Thyroid gland (tissue), 4 donors: Measurements from ENCODE around the gene NFYC. TPM values are rescaled to one million over a fixed set of nuclear protein-coding genes. Genes with fewer than 3 reads are reported as not detected.

Experiments used
- DNase-seq, 2 donors: peaks; one replicate each; pipeline ENCODE4 v3.0.0-alpha.2; 2019
- H3K27ac ChIP-seq, 3 donors: fragments of 200-600 bp; sonication (generic); 1 replicate in 2 of 3; 2 replicates in 1 of 3; pipeline ENCODE4 v1.5.1; 2016 to 2019; ENCODE audit warnings: mild to moderate bottlenecking in 1 of 3, moderate library complexity in 1 of 3
- H3K27me3 ChIP-seq: fragments of 200-600 bp; sonication (generic); one replicate; pipeline ENCODE4 v1.5.1; 2019
- H3K36me3 ChIP-seq, 2 donors: fragments of 200-600 bp; sonication (generic); one replicate each; pipeline ENCODE4 v1.5.1; 2016 to 2019
- H3K4me1 ChIP-seq, 2 donors: fragments of 200-600 bp; sonication (generic); one replicate each; pipeline ENCODE4 v1.5.1; 2017 to 2019
- H3K4me3 ChIP-seq, 3 donors: fragments of 200-600 bp; sonication (generic); replicated peaks in 1 of 3; 1 replicate in 2 of 3; 2 replicates in 1 of 3; pipeline ENCODE4 v1.5.1; 2016; ENCODE audit warnings: mild to moderate bottlenecking in 1 of 3
- H3K9me3 ChIP-seq: fragments of 200-600 bp; sonication (generic); one replicate; pipeline ENCODE4 v1.5.1; 2017
- CTCF ChIP-seq, 6 experiments: fragments of 200-600 bp in 3 of 6; fragments of 450-650 bp in 3 of 6; sonication (generic) in 3 of 6; IDR thresholded peaks; one replicate each; pipeline ENCODE4 v1.5.1; 2016 to 2019; ENCODE audit warnings: antibody characterized with exemption in 6 of 6, mild to moderate bottlenecking in 2 of 6, inconsistent platforms in 1 of 6, moderate library complexity in 1 of 6
- POLR2A ChIP-seq, 2 donors: fragments of 450-650 bp; IDR thresholded peaks; one replicate each; pipeline ENCODE4 v1.6.1; 2017; ENCODE audit warnings: antibody characterized with exemption in 2 of 2, mild to moderate bottlenecking in 2 of 2, moderate library complexity in 1 of 2
- WGBS, 2 donors: methylation state at CpG; one replicate each; pipeline ENCODE4 v1.1.5; 2017; 5-methylcytosine and 5-hydroxymethylcytosine counted together
- intact Hi-C: fragments of 100-400 bp; cut with DNase I; formaldehyde crosslinking; loops from one replicate; pipeline ENCODE4 v1.15.1; 2023
- total RNA-seq, 4 donors: library from RNA; depleted of rRNA; stranded (reverse); fragments of >200 nt; gene quantifications; one replicate each; pipeline ENCODE4 v1.2.3, GENCODE V29; 2016

NFYC gene
- total RNA-seq, 4 donors from 2014 or later, result 70.5 to 175 (median 96.7) TPM

- no peak overlapping the region for H3K27ac ChIP-seq
Observed at GRCh38 chr1:40806240-40806639, 114.7 kb downstream of the NFYC start.

GRCh38 chr1:40806731-40807695 is 115.5 kb downstream of the NFYC start:
- 75 to 77% methylated on average over 17 of the region's 20 CpGs for WGBS, 2 donors
- Histone ChIP-seq H3K4me1 (peaks cover 1 to 7% of the 10 kb centered on the region in 2 donors), H3K27ac (no peak overlapping the region), H3K4me3 (no peak overlapping the region), H3K36me3 (no peaks in the 10 kb centered on the region), H3K27me3 (no peaks in the 10 kb centered on the region), H3K9me3 (no peaks in the 10 kb centered on the region)
- intact Hi-C loops, result no loop called here
- TF ChIP-seq CTCF (IDR thresholded peaks at IDR 0.05) (no peak), POLR2A (IDR thresholded peaks at IDR 0.05) (no peak)
- no peak for DNase-seq

More at GRCh38 chr1:40806240-40806639, 114.7 kb downstream of the NFYC start:
- no peaks in the 10 kb centered on the region for H3K27me3 ChIP-seq
- H3K9me3 ChIP-seq, result no peaks in the 10 kb centered on the region
- TF ChIP-seq CTCF (IDR thresholded peaks at IDR 0.05) (no peak), POLR2A (IDR thresholded peaks at IDR 0.05) (no peak)
- intact Hi-C loops, result no loop called here
- H3K4me1 ChIP-seq, result peaks cover 8 to 14% of the 10 kb centered on the region in 2 donors
- WGBS, 2 donors, result 66 to 75% methylated on average over 3 of the region's 3 CpGs
- no peaks in the 10 kb centered on the region for H3K36me3 ChIP-seq
- no peak overlapping the region for H3K4me3 ChIP-seq
- no peak for DNase-seq

GRCh38 chr1:40808002-40808401 is 116.5 kb downstream of the NFYC start:
- intact Hi-C loops, result no loop called here

GRCh38 chr1:40808444-40808843 is 116.9 kb downstream of the NFYC start:
- H3K27ac ChIP-seq, result no peak overlapping the region
- H3K4me1 ChIP-seq, result no peaks in the 10 kb centered on the region
- H3K36me3 ChIP-seq, result no peaks in the 10 kb centered on the region
- no peaks in the 10 kb centered on the region for H3K9me3 ChIP-seq
- no peaks in the 10 kb centered on the region for H3K27me3 ChIP-seq
- intact Hi-C loops, result no loop called here
- DNase-seq, result no peak
- no peak overlapping the region for H3K4me3 ChIP-seq
- WGBS, 2 donors, result 70 to 80% methylated on average over 3 of the region's 3 CpGs
- TF ChIP-seq CTCF (IDR thresholded peaks at IDR 0.05) (no peak), POLR2A (IDR thresholded peaks at IDR 0.05) (no peak)

More at GRCh38 chr1:40808002-40808401, 116.5 kb downstream of the NFYC start:
- no peak for DNase-seq
- Histone ChIP-seq H3K36me3 (no peaks in the 10 kb centered on the region), H3K27me3 (no peaks in the 10 kb centered on the region), H3K4me3 (no peak overlapping the region), H3K4me1 (no peaks in the 10 kb centered on the region), H3K27ac (no peak overlapping the region), H3K9me3 (no peaks in the 10 kb centered on the region)
- WGBS, 2 donors, result 58 to 80% methylated on average over 3 of the region's 3 CpGs
- TF ChIP-seq CTCF (IDR thresholded peaks at IDR 0.05) (no peak), POLR2A (IDR thresholded peaks at IDR 0.05) (no peak)

- WGBS, 2 donors, result 80 to 81% methylated on average over 6 of the region's 6 CpGs
- Histone ChIP-seq H3K27me3 (no peaks in the 10 kb centered on the region), H3K4me3 (no peak overlapping the region), H3K27ac (no peak overlapping the region), H3K4me1 (no peaks in the 10 kb centered on the region), H3K36me3 (no peaks in the 10 kb centered on the region), H3K9me3 (no peaks in the 10 kb centered on the region)
- no peak for DNase-seq
- intact Hi-C loops, result no loop called here
- no peak for TF ChIP-seq POLR2A (IDR thresholded peaks at IDR 0.05)
- TF ChIP-seq CTCF (IDR thresholded peaks at IDR 0.05), result no peak
Observed at GRCh38 chr1:40808909-40809308, 117.4 kb downstream of the NFYC start.
